ENCODE data around the gene PRPS1. TPM values are rescaled to one million over a fixed set of nuclear protein-coding genes. Genes with fewer than 3 reads are reported as not detected.

Gene PRPS1
- total RNA-seq, 1 experiment from 2014 or later = 126 TPM

DNA sequence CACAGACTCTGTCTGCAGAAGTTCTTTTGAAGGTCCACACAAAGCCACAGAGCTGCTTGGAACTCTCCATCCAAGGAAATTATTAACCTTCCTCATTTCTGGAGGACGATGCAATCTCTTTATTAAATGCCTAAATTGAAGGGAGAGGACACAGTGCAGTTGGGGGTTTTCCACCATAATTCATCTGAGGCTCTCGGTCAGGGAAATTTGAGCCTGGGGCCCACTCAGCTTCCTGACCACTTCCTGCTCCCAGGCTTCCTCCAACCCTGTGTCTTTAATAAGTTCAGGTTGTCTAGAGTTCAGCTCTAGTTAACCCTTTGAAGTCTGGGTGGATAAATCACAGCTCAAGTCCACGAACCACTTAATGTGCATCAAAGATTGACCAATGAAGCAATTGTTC is 58.5 kb downstream of the PRPS1 start:
- DNase-seq (ENCODE audit: low spot score) (no peak), ATAC-seq (no peak)
- no peak overlapping the region for H3K4me3 Mint-ChIP-seq
- H3K9me3 Mint-ChIP-seq = peaks cover 4% of the 10 kb centered on the region; the same call in 1 of the 2 replicates
- no peak for TF ChIP-seq OVOL2 (CRISPR knock-in tag; IDR thresholded peaks at IDR 0.05; ENCODE audit: borderline replicate concordance)
- TF ChIP-seq ZNF121 (CRISPR knock-in tag; IDR thresholded peaks at IDR 0.05) = no peak
- no peak for TF ChIP-seq SMAD4 (CRISPR knock-in tag; IDR thresholded peaks at IDR 0.05)
- no peak for TF ChIP-seq ETV6 (CRISPR knock-in tag; IDR thresholded peaks at IDR 0.05)
- TF ChIP-seq, protein P1, sequence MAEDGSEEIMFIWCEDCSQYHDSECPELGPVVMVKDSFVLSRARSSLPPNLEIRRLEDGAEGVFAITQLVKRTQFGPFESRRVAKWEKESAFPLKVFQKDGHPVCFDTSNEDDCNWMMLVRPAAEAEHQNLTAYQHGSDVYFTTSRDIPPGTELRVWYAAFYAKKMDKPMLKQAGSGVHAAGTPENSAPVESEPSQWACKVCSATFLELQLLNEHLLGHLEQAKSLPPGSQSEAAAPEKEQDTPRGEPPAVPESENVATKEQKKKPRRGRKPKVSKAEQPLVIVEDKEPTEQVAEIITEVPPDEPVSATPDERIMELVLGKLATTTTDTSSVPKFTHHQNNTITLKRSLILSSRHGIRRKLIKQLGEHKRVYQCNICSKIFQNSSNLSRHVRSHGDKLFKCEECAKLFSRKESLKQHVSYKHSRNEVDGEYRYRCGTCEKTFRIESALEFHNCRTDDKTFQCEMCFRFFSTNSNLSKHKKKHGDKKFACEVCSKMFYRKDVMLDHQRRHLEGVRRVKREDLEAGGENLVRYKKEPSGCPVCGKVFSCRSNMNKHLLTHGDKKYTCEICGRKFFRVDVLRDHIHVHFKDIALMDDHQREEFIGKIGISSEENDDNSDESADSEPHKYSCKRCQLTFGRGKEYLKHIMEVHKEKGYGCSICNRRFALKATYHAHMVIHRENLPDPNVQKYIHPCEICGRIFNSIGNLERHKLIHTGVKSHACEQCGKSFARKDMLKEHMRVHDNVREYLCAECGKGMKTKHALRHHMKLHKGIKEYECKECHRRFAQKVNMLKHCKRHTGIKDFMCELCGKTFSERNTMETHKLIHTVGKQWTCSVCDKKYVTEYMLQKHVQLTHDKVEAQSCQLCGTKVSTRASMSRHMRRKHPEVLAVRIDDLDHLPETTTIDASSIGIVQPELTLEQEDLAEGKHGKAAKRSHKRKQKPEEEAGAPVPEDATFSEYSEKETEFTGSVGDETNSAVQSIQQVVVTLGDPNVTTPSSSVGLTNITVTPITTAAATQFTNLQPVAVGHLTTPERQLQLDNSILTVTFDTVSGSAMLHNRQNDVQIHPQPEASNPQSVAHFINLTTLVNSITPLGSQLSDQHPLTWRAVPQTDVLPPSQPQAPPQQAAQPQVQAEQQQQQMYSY (CRISPR knock-in tag; IDR thresholded peaks at IDR 0.05) = no peak
- TF ChIP-seq CREB1 (CRISPR knock-in tag; IDR thresholded peaks at IDR 0.05) = no peak
- TF ChIP-seq CBFB (CRISPR knock-in tag; IDR thresholded peaks at IDR 0.05; ENCODE audit: low read depth) = no peak
- no peak for TF ChIP-seq TP53 (CRISPR knock-in tag; IDR thresholded peaks at IDR 0.05)
- TF ChIP-seq TCF7 (CRISPR knock-in tag; IDR thresholded peaks at IDR 0.05; ENCODE audit: low read depth) = no peak
- no peak for TF ChIP-seq EMX1 (CRISPR knock-in tag; IDR thresholded peaks at IDR 0.05)
- no peak for TF ChIP-seq ZNF416 (CRISPR knock-in tag; IDR thresholded peaks at IDR 0.05)
- TF ChIP-seq, protein P2, sequence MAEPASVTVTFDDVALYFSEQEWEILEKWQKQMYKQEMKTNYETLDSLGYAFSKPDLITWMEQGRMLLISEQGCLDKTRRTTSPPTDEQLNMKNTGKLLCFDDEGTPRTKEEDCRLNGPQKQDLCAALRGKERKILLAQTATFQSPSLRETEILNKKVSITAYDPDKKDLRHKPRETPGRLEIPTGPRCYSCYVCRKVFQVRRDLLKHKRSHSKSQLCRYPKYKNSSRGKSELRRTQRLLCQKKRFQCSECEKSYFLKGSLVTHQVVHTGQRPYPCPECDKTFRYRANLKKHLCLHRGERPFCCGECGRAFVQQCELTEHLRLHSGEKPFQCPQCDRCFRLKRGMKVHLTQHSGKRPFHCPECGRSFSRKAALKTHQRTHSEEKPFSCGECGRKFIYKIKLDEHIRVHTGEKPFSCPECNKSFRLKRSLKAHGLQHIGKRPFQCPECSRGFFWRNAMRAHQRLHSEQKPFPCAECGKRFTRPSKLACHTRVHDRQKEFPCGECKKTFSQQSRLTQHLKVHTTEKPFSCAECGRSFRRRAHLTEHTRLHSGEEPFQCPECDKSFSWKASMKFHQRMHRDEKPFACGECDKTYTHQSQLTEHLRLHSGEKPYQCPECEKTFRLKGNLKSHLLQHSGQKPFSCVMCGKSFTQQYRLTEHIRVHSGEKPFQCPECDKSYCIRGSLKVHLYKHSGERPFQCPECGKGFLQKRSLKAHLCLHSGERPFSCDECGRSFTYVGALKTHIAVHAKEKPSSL (CRISPR knock-in tag; conservative IDR thresholded peaks at IDR 0.05) = no peak
- TF ChIP-seq, protein P3, sequence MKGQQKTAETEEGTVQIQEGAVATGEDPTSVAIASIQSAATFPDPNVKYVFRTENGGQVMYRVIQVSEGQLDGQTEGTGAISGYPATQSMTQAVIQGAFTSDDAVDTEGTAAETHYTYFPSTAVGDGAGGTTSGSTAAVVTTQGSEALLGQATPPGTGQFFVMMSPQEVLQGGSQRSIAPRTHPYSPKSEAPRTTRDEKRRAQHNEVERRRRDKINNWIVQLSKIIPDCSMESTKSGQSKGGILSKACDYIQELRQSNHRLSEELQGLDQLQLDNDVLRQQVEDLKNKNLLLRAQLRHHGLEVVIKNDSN (CRISPR knock-in tag; IDR thresholded peaks at IDR 0.05) = no peak
- no peak for TF ChIP-seq NR1H2 (CRISPR knock-in tag; IDR thresholded peaks at IDR 0.05)
- TF ChIP-seq, protein P4, sequence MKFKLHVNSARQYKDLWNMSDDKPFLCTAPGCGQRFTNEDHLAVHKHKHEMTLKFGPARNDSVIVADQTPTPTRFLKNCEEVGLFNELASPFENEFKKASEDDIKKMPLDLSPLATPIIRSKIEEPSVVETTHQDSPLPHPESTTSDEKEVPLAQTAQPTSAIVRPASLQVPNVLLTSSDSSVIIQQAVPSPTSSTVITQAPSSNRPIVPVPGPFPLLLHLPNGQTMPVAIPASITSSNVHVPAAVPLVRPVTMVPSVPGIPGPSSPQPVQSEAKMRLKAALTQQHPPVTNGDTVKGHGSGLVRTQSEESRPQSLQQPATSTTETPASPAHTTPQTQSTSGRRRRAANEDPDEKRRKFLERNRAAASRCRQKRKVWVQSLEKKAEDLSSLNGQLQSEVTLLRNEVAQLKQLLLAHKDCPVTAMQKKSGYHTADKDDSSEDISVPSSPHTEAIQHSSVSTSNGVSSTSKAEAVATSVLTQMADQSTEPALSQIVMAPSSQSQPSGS (CRISPR knock-in tag; IDR thresholded peaks at IDR 0.05; ENCODE audit: borderline replicate concordance, low read depth) = no peak
- no peak for TF ChIP-seq ZNF219 (CRISPR knock-in tag; IDR thresholded peaks at IDR 0.05; ENCODE audit: borderline replicate concordance)
- no peak for TF ChIP-seq ZNF263 (CRISPR knock-in tag; IDR thresholded peaks at IDR 0.05; ENCODE audit: low read depth)
- TF ChIP-seq, protein P5, sequence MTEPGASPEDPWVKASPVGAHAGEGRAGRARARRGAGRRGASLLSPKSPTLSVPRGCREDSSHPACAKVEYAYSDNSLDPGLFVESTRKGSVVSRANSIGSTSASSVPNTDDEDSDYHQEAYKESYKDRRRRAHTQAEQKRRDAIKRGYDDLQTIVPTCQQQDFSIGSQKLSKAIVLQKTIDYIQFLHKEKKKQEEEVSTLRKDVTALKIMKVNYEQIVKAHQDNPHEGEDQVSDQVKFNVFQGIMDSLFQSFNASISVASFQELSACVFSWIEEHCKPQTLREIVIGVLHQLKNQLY (CRISPR knock-in tag; IDR thresholded peaks at IDR 0.05) = no peak
- TF ChIP-seq ZNF671 (CRISPR knock-in tag; IDR thresholded peaks at IDR 0.05) = no peak
- no peak for TF ChIP-seq NFE2L1 (CRISPR knock-in tag; IDR thresholded peaks at IDR 0.05)
- no peaks in the 10 kb centered on the region for H3K27me3 Mint-ChIP-seq (ENCODE audit: low read depth)
- H3K4me1 Mint-ChIP-seq = no peaks in the 10 kb centered on the region
- ChIA-PET POLR2A (no interaction called here), CTCF (no interaction called here)
- no peaks in the 10 kb centered on the region for H3K36me3 Mint-ChIP-seq
- no peak overlapping the region for H3K27ac Mint-ChIP-seq
